HEK293T (cell line): Measurements from ENCODE around the gene NIM1K.

ENCODE experiments used
- ARNT ChIP-seq: fragments of 450-650 bp; IDR thresholded peaks from 2 replicates; pipeline ENCODE4 v1.6.1; 2017; ENCODE audit warnings: mild to moderate bottlenecking
- BHLHE40 ChIP-seq: fragments of 450-650 bp; IDR thresholded peaks from 2 replicates; pipeline ENCODE4 v1.6.1; 2016; ENCODE audit warnings: mild to moderate bottlenecking, moderate library complexity, borderline replicate concordance
- CTBP1 ChIP-seq: fragments of 450-650 bp; IDR thresholded peaks from 2 replicates; pipeline ENCODE4 v1.6.1; 2016; ENCODE audit warnings: borderline replicate concordance
- ELF4 ChIP-seq: fragments of 450-650 bp; IDR thresholded peaks from 2 replicates; pipeline ENCODE4 v1.6.1; 2017; ENCODE audit warnings: antibody characterized with exemption
- FOXA1 ChIP-seq: fragments of 450-650 bp; IDR thresholded peaks from 2 replicates; pipeline ENCODE4 v1.6.1; 2016; ENCODE audit warnings: mild to moderate bottlenecking
- FOXK2 ChIP-seq: fragments of 450-650 bp; IDR thresholded peaks from 2 replicates; pipeline ENCODE4 v1.6.1; 2016; ENCODE audit warnings: mild to moderate bottlenecking
- FOXM1 ChIP-seq: fragments of 450-650 bp; IDR thresholded peaks from 2 replicates; pipeline ENCODE4 v1.6.1; 2017; ENCODE audit warnings: mild to moderate bottlenecking, borderline replicate concordance
- HDGF ChIP-seq: fragments of 450-650 bp; IDR thresholded peaks from 2 replicates; pipeline ENCODE4 v1.6.1; 2017; ENCODE audit warnings: antibody characterized with exemption, borderline replicate concordance
- LEF1 ChIP-seq: fragments of 450-650 bp; IDR thresholded peaks from 2 replicates; pipeline ENCODE4 v1.6.1; 2017; ENCODE audit warnings: mild to moderate bottlenecking, borderline replicate concordance
- SP1 ChIP-seq: fragments of 450-650 bp; IDR thresholded peaks from 2 replicates; pipeline ENCODE4 v1.6.1; 2017
- TARDBP ChIP-seq: fragments of 450-650 bp; IDR thresholded peaks from 2 replicates; pipeline ENCODE4 v1.6.1; 2016
- ZNF384 ChIP-seq: fragments of 450-650 bp; IDR thresholded peaks from 2 replicates; pipeline ENCODE4 v1.6.1; 2016
- TF ChIP-seq, protein P1 (sequence below): fragments of 450-650 bp; IDR thresholded peaks from 2 replicates; pipeline ENCODE4 v1.6.1; 2016

DNA sequence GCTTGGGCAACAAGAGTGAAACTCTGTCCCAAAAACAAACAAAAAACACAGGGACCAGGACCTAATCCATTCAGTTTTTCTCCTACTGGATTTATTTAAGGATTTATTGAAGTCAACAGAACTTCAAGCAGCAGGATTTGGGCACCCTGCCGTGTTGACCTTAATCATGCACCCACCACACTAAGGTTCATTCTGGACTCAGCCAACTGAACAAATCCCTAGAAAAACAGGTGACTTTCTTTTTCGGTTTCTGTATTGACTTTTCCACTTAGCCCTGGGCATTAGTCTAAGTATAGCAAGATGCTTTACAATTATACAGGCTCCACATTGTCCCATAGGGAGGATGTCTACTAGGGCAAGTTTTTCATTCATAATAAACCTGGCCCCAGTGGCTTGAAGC is 41.3 kb upstream of the NIM1K start:
- no peak for TF ChIP-seq FOXM1
- TF ChIP-seq TARDBP, result no peak
- TF ChIP-seq FOXK2, result no peak
- TF ChIP-seq FOXA1, result no peak
- TF ChIP-seq ZNF384, result no peak
- no peak for TF ChIP-seq ELF4
- TF ChIP-seq, protein P1, sequence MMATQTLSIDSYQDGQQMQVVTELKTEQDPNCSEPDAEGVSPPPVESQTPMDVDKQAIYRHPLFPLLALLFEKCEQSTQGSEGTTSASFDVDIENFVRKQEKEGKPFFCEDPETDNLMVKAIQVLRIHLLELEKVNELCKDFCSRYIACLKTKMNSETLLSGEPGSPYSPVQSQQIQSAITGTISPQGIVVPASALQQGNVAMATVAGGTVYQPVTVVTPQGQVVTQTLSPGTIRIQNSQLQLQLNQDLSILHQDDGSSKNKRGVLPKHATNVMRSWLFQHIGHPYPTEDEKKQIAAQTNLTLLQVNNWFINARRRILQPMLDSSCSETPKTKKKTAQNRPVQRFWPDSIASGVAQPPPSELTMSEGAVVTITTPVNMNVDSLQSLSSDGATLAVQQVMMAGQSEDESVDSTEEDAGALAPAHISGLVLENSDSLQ, result no peak
- no peak for TF ChIP-seq SP1
- no peak for TF ChIP-seq HDGF
- no peak for TF ChIP-seq CTBP1
- no peak for TF ChIP-seq LEF1
- no peak for TF ChIP-seq ARNT
- no peak for TF ChIP-seq BHLHE40
